Ureter (tissue), 1 donor: ENCODE data around the gene MEGF6. TPM values are rescaled to one million over a fixed set of nuclear protein-coding genes. Genes with fewer than 3 reads are reported as not detected.
A peak's percentile ranks its signal among the peaks of the same experiment; 100 is the strongest.

Experiments used
- DNase-seq: peaks from one replicate; pipeline ENCODE4 v3.0.0-alpha.2; 2020; ENCODE audit warnings: low spot score
- total RNA-seq: library from RNA; stranded (reverse); gene quantifications from one replicate; pipeline ENCODE4 v1.2.4, GENCODE V29; 2023
- donor health status: DM: yes; HTN: yes; CAD: no.

The MEGF6 gene
- total RNA-seq, 1 donor from 2014 or later, result 22.2 TPM

- peak; percentile 87 for DNase-seq
These were observed 58.0 kb downstream of the MEGF6 start for GRCh38 chr1:3553166-3553939.

- no peak for DNase-seq
These were observed 58.6 kb downstream of the MEGF6 start for GRCh38 chr1:3552751-3553150.

- no peak for DNase-seq
These were observed 59.1 kb downstream of the MEGF6 start for GRCh38 chr1:3552176-3552575.

GRCh38 chr1:3551711-3552110 is 59.6 kb downstream of the MEGF6 start:
- no peak for DNase-seq

GRCh38 chr1:3551290-3551678 is 60.0 kb downstream of the MEGF6 start:
- no peak for DNase-seq

- no peak for DNase-seq
These were observed 60.6 kb downstream of the MEGF6 start for GRCh38 chr1:3550511-3551289.

GRCh38 chr1:3548895-3549294 is 62.4 kb downstream of the MEGF6 start:
- no peak for DNase-seq

GRCh38 chr1:3548156-3548893 is 63.0 kb downstream of the MEGF6 start:
- no peak for DNase-seq

GRCh38 chr1:3547055-3548005 is 64.0 kb downstream of the MEGF6 start:
- no peak for DNase-seq

- no peak for DNase-seq
These were observed 65.3 kb downstream of the MEGF6 start for GRCh38 chr1:3546048-3546384.

GRCh38 chr1:3545363-3546047 is 65.8 kb downstream of the MEGF6 start:
- no peak for DNase-seq

- DNase-seq, result no peak
These were observed 67.0 kb downstream of the MEGF6 start for GRCh38 chr1:3544040-3544977.

GRCh38 chr1:3543076-3544039 is 68.0 kb downstream of the MEGF6 start:
- peak; percentile 81 for DNase-seq

GRCh38 chr1:3542676-3543075 is 68.6 kb downstream of the MEGF6 start:
- no peak for DNase-seq

- no peak for DNase-seq
These were observed 69.4 kb downstream of the MEGF6 start for GRCh38 chr1:3541936-3542335.

GRCh38 chr1:3541465-3541864 is 69.8 kb downstream of the MEGF6 start:
- DNase-seq, result no peak

GRCh38 chr1:3540876-3541275 is 70.4 kb downstream of the MEGF6 start:
- no peak for DNase-seq

- DNase-seq, result no peak
These were observed 71.4 kb downstream of the MEGF6 start for GRCh38 chr1:3539707-3540425.
